Lower leg skin (tissue), 4 donors: ENCODE results near the gene ACP4. TPM values are rescaled to one million over a fixed set of nuclear protein-coding genes. Genes with fewer than 3 reads are reported as not detected.

Source experiments
- DNase-seq, 2 donors: peaks; one replicate each; pipeline ENCODE4 v3.0.0-alpha.2; 2019; ENCODE audit warnings: low spot score in 2 of 2
- H3K4me3 ChIP-seq: fragments of 200-600 bp; sonication (generic); 2 replicates; pipeline ENCODE4 v1.5.1; 2017; ENCODE audit warnings: mild to moderate bottlenecking, low read depth; ENCODE audit not compliant: poor library complexity, severe bottlenecking
- CTCF ChIP-seq, 3 donors: fragments of 450-650 bp; IDR thresholded peaks; one replicate each; pipeline ENCODE4 v1.5.1; 2016; ENCODE audit warnings: antibody characterized with exemption in 3 of 3, mild to moderate bottlenecking in 3 of 3, moderate library complexity in 2 of 3
- POLR2A ChIP-seq, 2 donors: fragments of 450-650 bp; IDR thresholded peaks; one replicate each; pipeline ENCODE4 v1.6.1; 2016 to 2017; ENCODE audit warnings: antibody characterized with exemption in 2 of 2, mild to moderate bottlenecking in 1 of 2, moderate library complexity in 1 of 2
- WGBS, 2 donors: methylation state at CpG; one replicate each; pipeline ENCODE4 v1.1.5; 2018; 5-methylcytosine and 5-hydroxymethylcytosine counted together
- intact Hi-C: fragments of 100-400 bp; cut with DNase I; formaldehyde crosslinking; loops from one replicate; pipeline ENCODE4 v1.15.0; 2023; ENCODE audit warnings: low total_unique reads
- total RNA-seq, 4 donors: library from RNA; depleted of rRNA; stranded (reverse); fragments of >200 nt; gene quantifications; one replicate each; pipeline ENCODE4 v1.1.0, GENCODE V29; 2016

The ACP4 gene
- total RNA-seq, 4 donors from 2014 or later, result 0.58 to 3.1 TPM; not detected in 2

- intact Hi-C loops, result loop anchor here (10.0 kb wide), 1 partner anchor 118 kb away; the partner anchor contains the start of gene KLK4
- no peak overlapping the region for H3K4me3 ChIP-seq
- TF ChIP-seq CTCF (IDR thresholded peaks at IDR 0.05) (no peak), POLR2A (IDR thresholded peaks at IDR 0.05) (no peak)
- 88 to 91% methylated on average over 8 of the region's 8 CpGs for WGBS, 2 donors
- DNase-seq, result no peak
Measured at GRCh38 chr19:50796634-50797428, 6.6 kb downstream of the ACP4 start.

GRCh38 chr19:50797429-50797780 is 7.2 kb downstream of the ACP4 start:
- H3K4me3 ChIP-seq, result no peak overlapping the region
- intact Hi-C loops, result loop anchor here (10.0 kb wide), 1 partner anchor 117 kb away; the partner anchor contains the start of gene KLK4
- 84 to 92% methylated on average over 7 of the region's 7 CpGs for WGBS, 2 donors
- no peak for DNase-seq
- TF ChIP-seq POLR2A (IDR thresholded peaks at IDR 0.05) (no peak), CTCF (IDR thresholded peaks at IDR 0.05) (no peak)

- 74 to 82% methylated on average over 14 to 15 of the region's 18 CpGs for WGBS, 2 donors
- H3K4me3 ChIP-seq, result no peak overlapping the region
- TF ChIP-seq CTCF (IDR thresholded peaks at IDR 0.05) (no peak), POLR2A (IDR thresholded peaks at IDR 0.05) (no peak)
- intact Hi-C loops, result loop anchor here (10.0 kb wide), 1 partner anchor 117 kb away; the partner anchor contains the start of gene KLK4
- DNase-seq, result no peak
Measured at GRCh38 chr19:50797781-50798658, 7.8 kb downstream of the ACP4 start.

GRCh38 chr19:50798659-50799546 is 8.7 kb downstream of the ACP4 start:
- intact Hi-C loops, result loop anchor here (10.0 kb wide), 1 partner anchor 116 kb away; the partner anchor contains the start of gene KLK4
- no peak for TF ChIP-seq CTCF (IDR thresholded peaks at IDR 0.05)
- no peak for TF ChIP-seq POLR2A (IDR thresholded peaks at IDR 0.05)
- H3K4me3 ChIP-seq, result no peak overlapping the region
- no peak for DNase-seq
- WGBS, 2 donors, result 72 to 90% methylated on average over 14 to 15 of the region's 21 CpGs

GRCh38 chr19:50799547-50799851 is 9.3 kb downstream of the ACP4 start:
- DNase-seq, result no peak
- TF ChIP-seq POLR2A (IDR thresholded peaks at IDR 0.05), result no peak
- TF ChIP-seq CTCF (IDR thresholded peaks at IDR 0.05), result no peak
- intact Hi-C loops, result loop anchor here (10.0 kb wide), 1 partner anchor 115 kb away; the partner anchor contains the start of gene KLK4
- H3K4me3 ChIP-seq, result no peak overlapping the region
- WGBS, 2 donors, result 80 to 83% methylated on average over 3 of the region's 3 CpGs
